GM18519 (cell line): ENCODE measurements around the gene NMB.
A peak's percentile ranks its signal among the peaks of the same experiment; 100 is the strongest.
"Not testable (repeated sequence)": the region's sequence is repeated elsewhere in the genome, so short reads cannot be mapped to it uniquely, and the experiment has no call there.

Experiments used
- ATAC-seq: cut with Tn5 transposase; IDR thresholded peaks from one replicate; pipeline ENCODE4 v1.9.1; 2021; ENCODE audit warnings: mild to moderate bottlenecking, moderate library complexity; ENCODE audit not compliant: unreplicated experiment, low FRiP score

NMB gene, protein sequence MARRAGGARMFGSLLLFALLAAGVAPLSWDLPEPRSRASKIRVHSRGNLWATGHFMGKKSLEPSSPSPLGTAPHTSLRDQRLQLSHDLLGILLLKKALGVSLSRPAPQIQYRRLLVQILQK

DNA sequence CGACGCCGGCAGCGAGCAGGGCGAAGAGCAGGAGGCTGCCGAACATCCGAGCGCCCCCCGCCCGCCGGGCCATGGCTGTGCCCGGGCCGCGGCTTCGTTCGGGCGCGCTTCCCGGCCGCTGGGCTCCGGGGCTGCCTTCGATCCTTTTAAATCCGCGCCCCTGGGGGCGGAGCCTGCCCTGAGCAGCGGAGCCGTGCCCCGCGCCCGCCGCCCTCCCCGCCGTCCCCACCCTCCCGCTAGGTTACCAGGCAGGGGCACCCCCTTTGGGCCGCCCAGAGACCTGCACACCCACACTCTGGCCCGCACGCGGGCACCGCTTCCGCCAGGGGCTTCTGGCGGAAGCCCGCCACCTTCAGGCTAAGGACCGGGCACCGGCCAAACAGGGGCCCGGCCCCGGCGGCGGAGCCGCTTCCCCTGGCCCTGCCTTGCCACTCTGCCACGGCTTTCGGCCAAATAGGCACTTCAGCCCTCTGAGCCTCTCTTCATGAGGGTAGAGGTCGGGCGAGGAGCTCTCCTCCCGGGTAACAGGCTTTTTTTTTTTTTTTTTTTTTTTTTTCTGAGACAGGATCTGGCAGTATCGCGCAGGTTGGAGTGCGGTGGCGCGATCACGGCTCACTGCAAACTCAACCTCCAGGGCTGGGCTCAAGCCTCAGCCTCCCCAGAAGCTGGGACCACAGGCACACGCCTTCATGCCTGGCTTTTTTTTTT is at the start of gene NMB:
TSS of gene NMB (minus strand) at position 120 of the 708 bp plus-strand sequence. CDS start at position 73, 47 bp downstream.
- ATAC-seq, result peak; percentile 42

DNA sequence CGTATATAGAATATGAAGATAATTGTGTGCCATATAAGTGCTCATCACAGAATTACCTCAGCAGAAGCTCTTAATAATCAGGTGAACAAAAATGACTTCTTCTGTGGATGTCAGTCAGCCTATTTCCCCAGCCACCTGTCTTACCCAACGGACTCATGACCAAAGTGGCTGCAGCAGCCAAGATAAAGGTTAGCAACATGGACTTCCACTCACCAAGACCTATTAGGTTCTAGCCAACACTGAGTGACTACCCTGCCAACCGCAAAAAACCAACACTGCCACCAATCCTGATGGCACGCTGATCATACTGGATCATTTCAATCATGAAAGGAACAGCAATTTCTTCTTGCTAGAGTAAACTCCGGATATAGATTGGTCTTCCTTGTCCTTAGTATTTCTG is 45.8 kb upstream of the NMB start:
- no peak for ATAC-seq

DNA sequence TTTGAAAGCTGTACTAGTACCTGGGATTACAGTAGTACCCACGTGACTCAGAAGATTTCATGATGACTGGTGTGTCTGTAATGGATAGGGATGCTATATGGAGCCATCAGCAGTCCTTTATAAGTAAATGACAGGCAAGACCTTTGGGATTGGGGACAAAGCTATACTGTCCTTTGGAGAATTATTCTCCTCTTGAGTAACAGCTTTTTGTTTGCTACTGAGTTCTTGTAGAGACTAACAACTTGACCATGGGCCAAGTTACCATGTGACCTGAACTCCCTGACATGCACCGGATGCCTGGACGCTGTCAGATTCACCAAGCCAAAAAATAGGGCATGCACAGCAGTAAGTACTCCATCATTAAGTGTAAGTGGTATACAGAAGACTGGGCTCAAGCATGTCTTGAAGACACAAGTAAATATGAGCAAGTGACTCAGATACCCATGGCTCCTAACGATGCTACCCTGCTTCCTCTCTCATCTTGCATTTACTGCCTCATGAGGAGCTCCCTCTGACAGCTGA is 45.0 kb upstream of the NMB start:
- no peak for ATAC-seq

DNA sequence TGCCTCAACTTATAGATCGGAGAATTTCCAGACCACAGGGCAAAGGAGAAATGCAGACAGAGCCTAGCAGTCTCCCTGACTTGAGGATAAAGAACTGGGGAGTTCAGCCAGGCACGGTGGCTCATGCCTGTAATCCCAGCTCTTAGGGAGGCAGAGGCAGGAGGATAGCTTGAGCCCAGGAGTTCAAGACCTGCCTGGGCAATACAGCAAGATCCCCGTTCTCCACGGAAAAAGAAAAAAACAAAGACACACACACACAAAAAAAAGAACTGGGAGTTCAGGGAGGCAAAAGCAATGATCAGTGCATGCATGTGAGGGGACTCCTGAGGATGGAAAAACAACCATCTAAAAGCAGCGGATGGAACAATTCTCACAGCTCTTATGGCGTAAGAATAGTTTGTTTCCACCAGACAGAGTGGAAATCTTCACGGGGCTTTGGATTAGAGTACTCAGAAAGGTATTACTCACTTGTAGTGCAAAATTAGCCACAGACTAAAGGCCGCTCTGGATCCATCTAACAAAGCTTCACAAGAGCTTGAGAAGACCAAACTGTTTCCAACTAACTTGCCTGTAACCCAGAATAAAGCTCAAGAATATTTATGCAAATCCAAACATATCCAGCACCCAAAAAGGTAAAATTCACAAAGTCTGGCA is 41.7 kb upstream of the NMB start:
- ATAC-seq, result no peak

DNA sequence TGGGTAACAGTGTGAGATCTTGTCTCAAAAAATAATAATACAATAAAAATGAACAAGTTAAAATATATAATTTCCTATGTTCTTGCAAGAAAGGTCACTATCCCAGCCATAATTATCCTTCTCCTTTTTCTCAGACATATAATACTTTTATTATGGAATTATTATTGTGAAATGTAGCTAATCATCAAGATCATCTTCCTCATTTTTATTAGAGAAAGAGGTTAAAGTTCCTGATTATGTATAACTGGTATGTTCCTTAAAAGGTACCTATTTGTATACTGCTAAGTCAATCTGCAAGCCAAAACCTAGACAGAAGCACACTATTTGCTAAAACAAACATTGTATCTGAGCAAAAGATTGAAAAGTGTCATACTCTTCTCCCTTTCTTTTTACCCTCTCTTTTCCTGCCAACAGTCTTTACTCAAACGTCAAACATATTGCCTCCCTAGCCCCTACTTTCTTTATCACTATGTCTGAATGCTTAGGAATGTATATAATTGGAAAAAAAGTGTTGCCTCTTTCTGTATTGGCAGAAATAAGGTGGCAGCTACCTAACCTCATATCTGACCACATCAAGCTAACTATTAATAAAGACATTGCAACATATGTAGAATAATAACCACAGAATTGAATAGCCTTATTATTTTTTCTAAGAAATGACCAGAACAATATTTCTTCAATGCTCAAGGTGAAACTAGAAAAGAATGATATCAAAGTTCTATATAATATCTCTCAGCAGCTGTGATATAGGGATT is 39.4 kb upstream of the NMB start:
- no peak for ATAC-seq

DNA sequence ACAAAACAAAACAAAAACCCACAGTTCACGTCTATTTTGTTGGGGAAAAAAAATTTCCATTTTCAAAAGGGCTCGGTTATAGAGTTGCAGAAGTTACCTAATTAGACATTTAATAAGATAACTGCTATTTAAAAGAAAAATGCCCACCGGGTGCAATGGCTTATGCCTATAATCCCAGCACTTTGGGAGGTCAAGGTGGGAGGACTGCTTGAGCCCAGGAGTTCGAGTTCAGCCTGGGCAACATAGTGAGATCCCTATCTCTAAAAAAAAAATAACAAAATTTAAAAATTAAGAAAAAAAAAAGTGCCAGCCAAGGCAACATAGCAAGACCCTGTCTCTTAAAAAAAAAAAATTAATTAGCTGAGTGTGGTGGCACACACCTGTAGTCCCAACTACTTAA is 38.8 kb upstream of the NMB start:
- no peak for ATAC-seq

DNA sequence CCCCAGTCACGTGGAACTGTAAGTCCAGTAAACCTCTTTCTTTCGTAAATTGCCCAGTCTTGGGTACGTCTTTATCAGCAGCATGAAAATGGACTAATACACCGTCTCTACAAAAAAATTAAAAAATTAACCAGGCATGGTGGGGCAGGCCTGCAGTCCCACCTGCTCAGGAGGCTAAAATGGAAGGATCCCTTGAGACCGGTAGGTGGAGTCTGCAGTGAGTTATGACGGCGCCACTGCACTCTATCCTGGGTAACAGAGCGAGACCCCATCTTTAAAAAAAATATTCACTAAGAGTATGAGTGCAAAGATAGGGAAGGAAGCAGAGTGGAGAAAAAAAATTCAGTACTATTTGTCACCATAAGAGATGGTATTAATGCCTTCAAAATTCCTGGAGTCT is 32.3 kb upstream of the NMB start:
- no peak for ATAC-seq

DNA sequence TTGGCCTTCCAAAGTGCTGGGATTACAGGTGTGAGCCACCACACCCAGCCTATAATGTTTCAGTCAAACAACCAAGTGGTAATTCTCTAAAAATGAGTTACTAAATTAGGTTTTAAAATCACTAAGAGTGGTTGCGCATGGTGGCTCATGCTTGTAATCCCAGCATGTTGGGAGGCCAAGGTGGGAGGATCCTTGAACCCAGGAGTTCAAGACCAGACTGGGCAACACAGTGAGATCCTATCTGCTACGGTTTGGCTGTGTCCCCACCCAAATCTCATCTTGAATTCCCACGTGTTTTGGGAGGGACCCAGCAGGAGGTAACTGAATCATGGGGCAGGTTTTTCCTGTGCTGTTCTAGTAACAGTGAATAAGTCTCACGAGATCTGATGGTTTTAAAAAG is 31.9 kb upstream of the NMB start:
- ATAC-seq, result no peak

DNA sequence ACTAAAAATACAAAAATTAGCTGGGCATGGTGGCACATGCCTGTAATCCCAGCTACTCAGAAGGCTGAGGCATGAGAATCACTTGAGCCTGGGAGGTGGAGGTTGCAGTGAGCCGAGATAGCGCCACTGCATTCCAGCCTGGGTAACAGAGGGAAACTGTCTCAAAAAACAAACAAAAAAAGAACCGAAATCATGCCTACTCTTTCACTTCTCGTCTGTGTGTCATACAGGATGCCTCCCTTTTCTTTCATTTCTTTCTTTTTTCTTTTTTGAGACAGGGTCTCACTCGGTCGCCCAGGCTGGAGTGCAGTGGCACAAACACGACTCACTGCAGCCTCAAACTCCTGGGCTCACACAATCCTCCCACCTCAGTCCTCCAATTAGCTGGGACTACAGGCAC is 28.4 kb upstream of the NMB start:
- not testable (repeated sequence) for ATAC-seq

DNA sequence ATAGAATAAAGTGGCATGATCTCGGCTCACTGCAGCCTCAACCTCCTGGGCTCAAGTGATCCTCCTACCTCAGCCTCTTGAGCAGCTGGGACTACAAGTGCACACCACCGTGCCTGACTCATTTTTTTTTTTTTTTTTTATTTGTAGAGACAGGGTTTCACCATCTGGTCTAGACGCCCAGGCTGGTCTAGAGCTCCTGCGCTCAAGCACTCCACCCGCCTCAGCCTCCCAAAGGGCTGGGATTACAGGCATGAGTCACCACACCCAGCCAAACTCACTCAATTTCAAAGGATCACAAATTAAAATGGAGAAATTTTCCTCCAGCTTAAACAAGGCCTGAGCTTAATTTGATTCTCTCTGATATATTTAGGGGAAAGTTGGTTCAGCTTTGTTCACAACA is 27.3 kb upstream of the NMB start:
- ATAC-seq, result no peak

DNA sequence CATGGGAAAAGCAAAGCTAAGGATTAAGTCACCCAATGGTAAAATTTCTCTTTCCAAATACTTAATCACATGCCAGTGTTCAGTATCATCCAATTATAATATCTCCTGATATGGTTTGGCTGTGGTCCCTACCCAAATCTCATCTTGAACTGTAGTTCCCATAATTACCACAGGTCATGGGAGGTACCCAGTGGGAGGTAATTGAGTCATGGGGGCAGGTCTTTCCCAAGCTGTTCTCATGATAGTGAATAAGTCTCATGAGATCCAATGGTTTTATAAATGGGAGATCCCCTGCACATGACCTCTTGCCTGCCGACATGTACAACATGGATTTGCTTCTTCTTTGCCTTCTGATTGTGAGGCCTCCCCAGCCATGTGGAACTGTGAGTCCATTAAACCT is 26.1 kb upstream of the NMB start:
- no peak for ATAC-seq

DNA sequence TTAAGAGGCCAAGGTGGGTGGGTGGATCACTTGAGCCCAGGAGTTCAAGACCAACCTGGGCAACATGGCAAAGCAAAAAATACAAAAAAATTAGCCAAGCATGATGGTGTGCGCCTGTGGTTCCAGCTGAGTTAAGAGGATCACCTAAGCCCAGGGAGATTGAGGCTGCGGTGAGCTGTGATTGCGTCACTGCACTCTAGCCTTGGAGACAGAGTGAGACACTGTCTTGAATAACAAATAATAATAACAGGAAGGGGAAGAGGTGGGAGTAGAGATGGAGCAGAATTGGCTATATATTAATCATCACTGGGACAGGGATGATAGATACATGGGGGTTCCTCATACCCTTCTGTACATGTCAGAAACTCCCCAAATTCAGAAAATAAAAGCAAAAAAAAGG is 23.8 kb upstream of the NMB start:
- no peak for ATAC-seq

DNA sequence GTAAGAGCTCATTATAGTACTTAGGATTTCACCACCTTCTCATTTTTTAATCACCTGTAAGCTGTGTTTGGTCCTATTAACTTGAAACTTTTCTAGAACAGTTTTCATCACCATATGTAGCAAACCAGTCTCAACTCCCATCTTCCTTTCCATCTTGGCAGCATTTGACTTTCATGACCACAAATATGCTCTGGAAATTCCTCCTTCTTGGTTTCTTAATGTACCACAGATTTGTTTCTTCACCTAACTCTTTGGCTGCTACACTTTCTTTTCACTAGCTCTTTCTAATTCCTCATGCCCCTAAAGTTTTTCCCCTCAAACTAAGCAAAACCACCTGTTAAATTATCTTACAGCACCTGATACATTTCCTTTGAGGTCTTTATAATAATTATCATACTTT is 13.2 kb upstream of the NMB start:
- ATAC-seq, result no peak

DNA sequence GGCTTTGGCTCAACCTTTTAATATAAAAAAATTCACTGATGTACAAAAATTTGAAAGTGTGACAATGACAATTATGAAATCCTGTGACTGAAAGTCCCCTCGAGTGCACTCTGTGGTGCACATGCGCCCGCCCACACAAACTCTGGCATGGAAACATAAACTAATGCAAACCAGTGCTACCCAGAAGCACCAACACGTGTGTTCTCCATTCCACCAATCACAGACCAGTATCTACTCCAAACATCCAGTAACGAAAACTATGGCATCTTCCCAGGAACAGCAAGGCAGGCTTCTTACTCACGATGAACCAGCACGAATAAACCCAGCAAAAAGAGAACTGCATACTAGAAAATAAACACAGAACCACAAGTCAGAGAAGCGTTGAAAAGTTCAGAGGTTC is 11.7 kb upstream of the NMB start:
- ATAC-seq, result no peak

DNA sequence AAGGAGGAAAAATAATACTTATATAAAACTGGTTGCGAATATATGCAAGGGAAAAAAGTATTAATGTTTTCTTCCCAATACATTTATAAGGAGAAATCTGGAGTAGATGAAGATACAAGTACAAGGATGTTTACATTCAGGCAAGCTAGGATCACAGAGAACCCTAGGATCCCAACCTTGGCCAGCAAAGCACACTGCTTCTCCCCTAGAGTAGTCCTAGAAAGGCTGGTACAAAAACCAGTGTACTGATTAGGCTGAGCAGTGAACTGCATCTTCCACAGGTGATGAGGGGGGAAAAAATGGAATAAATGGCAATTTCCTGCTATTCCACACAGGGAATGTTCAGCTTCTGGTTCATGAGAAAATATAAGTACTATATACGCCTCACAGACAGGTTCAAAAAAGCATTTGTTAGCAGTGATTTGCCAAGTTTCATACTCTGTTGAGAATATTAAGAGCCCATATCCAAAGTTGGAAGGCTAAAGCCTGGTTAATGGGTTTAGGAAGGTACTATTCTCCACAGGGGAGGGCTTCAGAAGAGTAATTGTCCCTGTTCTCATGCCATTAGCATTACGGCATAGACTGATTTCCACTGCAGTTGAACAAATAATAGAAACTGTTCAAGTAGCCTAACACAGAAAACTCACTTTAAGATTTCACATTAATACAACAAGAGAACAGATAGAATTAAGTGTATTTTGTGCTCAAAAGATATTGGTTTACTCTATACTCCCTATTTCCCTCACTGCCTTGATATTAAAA is 10.4 kb upstream of the NMB start:
- no peak for ATAC-seq

DNA sequence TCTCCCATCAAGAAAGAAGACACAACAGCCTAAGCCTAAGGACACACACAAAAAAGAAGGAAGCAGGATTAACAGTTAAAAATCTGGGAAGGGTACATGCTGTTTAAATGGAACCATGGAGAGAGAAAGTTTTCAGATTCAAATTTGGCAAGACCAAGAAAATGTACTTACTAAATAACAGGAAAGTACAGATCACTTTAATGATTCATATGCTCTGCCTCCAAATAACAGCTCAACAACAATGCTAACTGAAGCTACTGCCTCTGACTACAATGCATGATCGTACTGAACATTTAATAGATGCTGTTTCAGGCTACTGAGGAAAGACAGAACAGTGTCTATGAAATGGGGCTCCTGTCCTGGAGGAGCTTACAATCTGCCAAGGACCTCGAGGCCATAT is 8.4 kb upstream of the NMB start:
- no peak for ATAC-seq

DNA sequence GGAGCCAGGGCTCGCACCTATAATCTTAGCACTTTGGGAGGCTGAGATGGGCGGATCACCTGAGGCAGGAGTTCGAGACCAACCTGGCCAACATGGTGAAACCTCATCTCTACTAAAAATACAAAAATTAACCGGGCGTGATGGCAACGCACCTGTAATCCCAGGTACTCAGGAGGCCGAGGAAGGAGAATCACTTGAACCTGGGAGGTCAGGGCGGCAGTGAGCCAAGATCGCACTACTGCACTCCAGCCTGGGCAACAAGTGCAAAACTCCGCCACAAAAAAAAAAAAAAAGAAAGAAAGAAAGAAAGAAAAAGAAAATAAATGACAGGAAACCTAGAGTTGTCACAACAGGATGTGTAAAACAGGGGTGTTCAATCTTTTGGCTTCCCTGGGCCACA is 3.0 kb upstream of the NMB start:
- no peak for ATAC-seq

DNA sequence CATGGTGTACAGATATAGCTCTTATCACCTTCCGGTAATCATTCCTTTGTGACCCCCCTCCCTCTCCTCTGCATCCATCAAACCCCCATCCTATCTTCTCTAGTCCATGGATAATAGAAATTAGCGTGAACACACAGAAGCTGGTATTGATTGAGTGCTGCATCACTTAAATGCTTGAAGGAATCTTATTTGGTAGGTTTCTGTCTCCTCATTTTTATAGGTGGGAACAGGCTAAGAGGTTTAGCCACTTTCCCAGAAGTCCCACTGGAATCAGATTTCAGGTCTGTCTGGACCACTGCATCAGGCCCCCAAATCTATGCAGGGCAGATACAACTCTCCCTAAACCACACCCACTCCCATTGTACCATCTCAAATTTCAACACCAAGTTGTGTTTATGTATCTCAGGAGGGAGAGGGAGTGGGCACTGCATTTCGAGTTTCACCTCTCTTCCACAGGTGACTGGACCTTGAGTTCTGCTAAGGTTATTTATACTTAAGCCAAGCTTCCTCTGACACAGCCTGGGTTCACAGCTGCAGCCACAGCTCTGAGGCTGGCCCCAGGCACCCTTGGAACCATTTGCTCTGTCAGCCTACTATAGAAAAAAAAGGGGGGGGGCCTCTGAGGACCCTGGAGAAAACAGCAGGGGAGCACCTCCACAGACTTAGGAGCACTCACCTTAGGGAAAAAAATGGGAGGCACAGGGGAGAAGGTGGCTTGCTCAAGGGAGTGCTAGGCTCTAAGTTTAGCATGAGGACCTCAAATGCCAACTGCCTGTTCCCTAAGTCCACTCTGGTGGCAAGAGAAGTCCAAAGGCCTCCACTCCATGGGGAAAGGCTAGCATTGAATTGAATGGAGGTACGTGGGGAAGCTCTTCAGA is 2.1 kb upstream of the NMB start:
- ATAC-seq, result no peak

DNA sequence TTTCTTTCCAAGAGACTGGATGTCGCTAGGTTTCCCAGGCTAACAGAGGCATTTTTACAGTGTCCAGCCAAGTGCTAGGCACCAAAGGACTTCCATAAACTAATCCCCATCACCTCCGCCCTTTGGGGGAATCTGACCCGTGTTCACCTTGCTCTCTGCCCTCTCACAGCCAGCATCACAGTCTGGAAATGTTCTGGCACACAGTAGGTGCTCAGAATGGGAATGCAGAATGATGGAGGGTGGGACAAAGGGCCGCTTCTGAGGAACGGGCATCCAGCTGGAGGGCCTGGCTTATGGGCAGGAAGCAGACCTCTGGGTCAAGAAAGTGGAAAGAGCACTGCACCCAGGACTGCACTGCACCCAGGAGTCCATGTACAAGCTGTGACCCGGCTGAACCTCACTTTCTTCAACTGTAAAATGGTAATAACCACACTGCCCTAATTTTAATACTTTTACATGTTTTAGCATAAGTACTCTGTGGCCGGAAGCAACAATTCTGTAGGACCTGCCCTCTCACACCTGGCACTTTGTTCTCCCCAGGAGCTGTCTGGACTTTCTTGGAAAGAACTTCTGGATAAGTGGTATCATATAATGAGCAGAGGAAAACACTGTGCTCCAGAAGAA is 901 bp upstream of the NMB start:
- no peak for ATAC-seq
